ENCODE measurements around the gene ACSL3. TPM values are rescaled to one million over a fixed set of nuclear protein-coding genes. Genes with fewer than 3 reads are reported as not detected.
"Not testable (repeated sequence)": the region's sequence is repeated elsewhere in the genome, so short reads cannot be mapped to it uniquely, and the experiment has no call there.

The ACSL3 gene
- polyA plus RNA-seq, 1 experiment: 88.9 TPM

DNA sequence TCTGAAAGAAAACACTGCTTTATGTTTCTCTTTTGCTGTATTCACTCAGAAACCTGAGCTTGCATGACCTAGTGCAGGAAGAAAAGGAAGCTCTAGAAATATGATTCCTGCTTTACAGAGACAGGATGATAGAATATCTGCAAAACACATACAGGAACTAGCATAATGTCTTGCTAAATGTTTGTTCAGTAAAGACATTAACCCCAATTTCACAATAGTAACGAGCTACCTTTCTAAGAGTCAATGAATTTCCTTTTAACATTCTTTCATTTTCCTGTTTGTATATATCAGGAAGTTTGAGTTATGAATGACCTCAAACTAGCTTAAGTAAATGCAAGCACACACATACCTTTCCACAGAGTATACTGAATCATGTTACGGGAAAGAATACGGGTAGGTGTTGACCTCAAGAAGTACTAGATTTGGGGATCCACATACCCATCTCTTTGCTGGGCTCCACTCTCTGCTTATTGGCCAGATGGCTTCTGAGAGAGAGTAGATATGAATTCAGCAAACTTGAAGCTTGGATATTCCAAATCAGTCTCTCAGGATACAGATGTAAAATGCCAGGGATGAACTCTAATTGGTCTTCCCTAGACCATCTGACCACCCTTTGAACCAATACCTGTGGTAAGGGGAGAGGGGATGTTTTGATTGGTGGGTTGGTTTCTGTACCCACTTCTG lies 18.2 kb upstream of the ACSL3 start:
- no peak for DNase-seq (ENCODE audit: low read depth, low spot score)
- Histone ChIP-seq H3K27ac (ENCODE audit: low read depth, low read length) (peak overlapping the region; percentile 54), H3K4me3 (ENCODE audit: low read depth, low read length) (no peak overlapping the region), H3K27me3 (ENCODE audit: control insufficient read depth, insufficient read depth, low read length) (no peaks in the 10 kb centered on the region), H3K9me3 (ENCODE audit: control insufficient read depth, insufficient read depth, low read length) (no peaks in the 10 kb centered on the region)
- POLR2A ChIA-PET: interaction anchor here (0.8 kb wide), 1 partner anchor 133 kb away, joined by 5 read pairs; no protein-coding TSS in a partner anchor
- TF ChIP-seq, protein P1, sequence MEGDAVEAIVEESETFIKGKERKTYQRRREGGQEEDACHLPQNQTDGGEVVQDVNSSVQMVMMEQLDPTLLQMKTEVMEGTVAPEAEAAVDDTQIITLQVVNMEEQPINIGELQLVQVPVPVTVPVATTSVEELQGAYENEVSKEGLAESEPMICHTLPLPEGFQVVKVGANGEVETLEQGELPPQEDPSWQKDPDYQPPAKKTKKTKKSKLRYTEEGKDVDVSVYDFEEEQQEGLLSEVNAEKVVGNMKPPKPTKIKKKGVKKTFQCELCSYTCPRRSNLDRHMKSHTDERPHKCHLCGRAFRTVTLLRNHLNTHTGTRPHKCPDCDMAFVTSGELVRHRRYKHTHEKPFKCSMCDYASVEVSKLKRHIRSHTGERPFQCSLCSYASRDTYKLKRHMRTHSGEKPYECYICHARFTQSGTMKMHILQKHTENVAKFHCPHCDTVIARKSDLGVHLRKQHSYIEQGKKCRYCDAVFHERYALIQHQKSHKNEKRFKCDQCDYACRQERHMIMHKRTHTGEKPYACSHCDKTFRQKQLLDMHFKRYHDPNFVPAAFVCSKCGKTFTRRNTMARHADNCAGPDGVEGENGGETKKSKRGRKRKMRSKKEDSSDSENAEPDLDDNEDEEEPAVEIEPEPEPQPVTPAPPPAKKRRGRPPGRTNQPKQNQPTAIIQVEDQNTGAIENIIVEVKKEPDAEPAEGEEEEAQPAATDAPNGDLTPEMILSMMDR (IDR thresholded peaks at IDR 0.05; ENCODE audit: low read depth, low read length): no peak
- CTCF ChIA-PET: interaction anchor here (0.5 to 3.5 kb wide), 6 partner anchors 45 to 152 kb away, joined by 3 to 13 read pairs (median 4); no protein-coding TSS in a partner anchor

GRCh38 chr2:222844323-222844722 lies 16.5 kb upstream of the ACSL3 start:
- TF ChIP-seq, protein P1 (IDR thresholded peaks at IDR 0.05; ENCODE audit: low read depth, low read length): no peak
- H3K9me3 ChIP-seq (ENCODE audit: control insufficient read depth, insufficient read depth, low read length): no peaks in the 10 kb centered on the region; the same call in 1 of the 2 replicates
- ChIA-PET CTCF (interaction anchor here (0.8 to 3.5 kb wide), 5 partner anchors 18 to 137 kb away, joined by 3 to 13 read pairs (median 4); no protein-coding TSS in a partner anchor), POLR2A (interaction anchor here (0.7 to 1.1 kb wide), 3 partner anchors 16 to 72 kb away, joined by 9 to 10 read pairs (median 9); partner anchors contain the start of gene ACSL3)
- peak overlapping the region; percentile 82 for H3K27ac ChIP-seq (ENCODE audit: low read depth, low read length)
- no peaks in the 10 kb centered on the region for H3K27me3 ChIP-seq (ENCODE audit: control insufficient read depth, insufficient read depth, low read length)
- H3K4me3 ChIP-seq (ENCODE audit: low read depth, low read length): peak overlapping the region; percentile 14; the same call in 1 of the 2 replicates
- peak; percentile 58 for DNase-seq (ENCODE audit: low read depth, low spot score)

DNA sequence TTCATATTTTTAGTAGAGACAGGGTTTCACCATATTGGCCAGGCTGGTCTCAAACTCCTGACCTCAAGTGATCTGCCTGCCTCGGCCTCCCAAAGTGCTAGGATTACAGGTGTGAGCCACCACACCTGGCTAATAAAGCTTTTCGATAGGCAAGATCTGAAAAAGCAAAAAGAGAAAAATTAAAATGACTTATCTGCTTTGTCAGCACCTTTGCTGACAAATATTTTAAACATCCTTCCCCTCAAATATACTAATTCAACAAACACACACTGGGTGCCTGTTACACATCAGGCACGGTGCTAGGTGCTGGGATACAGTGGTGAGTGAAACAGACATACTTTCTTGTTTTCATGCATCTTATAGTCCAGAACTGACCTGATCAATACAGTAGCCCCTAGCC lies 15.5 kb upstream of the ACSL3 start:
- H3K27ac ChIP-seq (ENCODE audit: low read depth, low read length); H3K9me3 ChIP-seq (ENCODE audit: control insufficient read depth, insufficient read depth, low read length); H3K27me3 ChIP-seq (ENCODE audit: control insufficient read depth, insufficient read depth, low read length); POLR2A ChIA-PET; DNase-seq (ENCODE audit: low read depth, low spot score); H3K4me3 ChIP-seq (ENCODE audit: low read depth, low read length): not testable (repeated sequence)
- CTCF ChIA-PET: interaction anchor here (3.5 kb wide), 1 partner anchor 48 kb away, joined by 13 read pairs; no protein-coding TSS in a partner anchor

- ChIA-PET POLR2A (no interaction called here), CTCF (no interaction called here)
- TF ChIP-seq, protein P1 (IDR thresholded peaks at IDR 0.05; ENCODE audit: low read depth, low read length): no peak
- H3K4me3 ChIP-seq (ENCODE audit: low read depth, low read length): no peak overlapping the region
- H3K27me3 ChIP-seq (ENCODE audit: control insufficient read depth, insufficient read depth, low read length): no peaks in the 10 kb centered on the region
- no peaks in the 10 kb centered on the region; the same call in 1 of the 2 replicates for H3K9me3 ChIP-seq (ENCODE audit: control insufficient read depth, insufficient read depth, low read length)
- no peak for DNase-seq (ENCODE audit: low read depth, low spot score)
- H3K27ac ChIP-seq (ENCODE audit: low read depth, low read length): no peak overlapping the region
Observed at GRCh38 chr2:222846003-222846402, 14.8 kb upstream of the ACSL3 start.

- H3K27ac ChIP-seq (ENCODE audit: low read depth, low read length); H3K27me3 ChIP-seq (ENCODE audit: control insufficient read depth, insufficient read depth, low read length); POLR2A ChIA-PET; DNase-seq (ENCODE audit: low read depth, low spot score); H3K9me3 ChIP-seq (ENCODE audit: control insufficient read depth, insufficient read depth, low read length); H3K4me3 ChIP-seq (ENCODE audit: low read depth, low read length): not testable (repeated sequence)
- CTCF ChIA-PET: interaction anchor here (1.1 kb wide), 1 partner anchor 139 kb away, joined by 3 read pairs; no protein-coding TSS in a partner anchor
Observed at GRCh38 chr2:222848031-222848430, 12.8 kb upstream of the ACSL3 start.

DNA sequence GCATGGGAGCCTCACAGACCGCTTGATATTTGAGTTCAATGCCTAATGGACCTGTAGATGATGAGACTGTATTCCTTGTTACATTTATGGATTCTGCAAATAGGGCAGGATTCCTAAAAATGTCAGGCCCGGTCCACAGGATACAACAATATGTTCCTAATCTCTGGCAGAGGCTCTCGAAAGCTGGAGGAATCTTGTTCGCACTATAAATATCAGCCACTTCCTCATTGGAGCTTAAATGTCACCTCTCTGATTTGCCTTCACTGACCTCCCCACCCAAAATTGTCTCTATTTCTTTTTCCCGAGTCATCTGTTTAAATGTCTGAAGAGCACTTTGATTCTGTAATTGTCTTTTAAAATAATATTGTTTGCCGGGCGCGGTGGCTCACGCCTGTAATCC lies 12.0 kb upstream of the ACSL3 start:
- Histone ChIP-seq H3K27me3 (ENCODE audit: control insufficient read depth, insufficient read depth, low read length) (no peaks in the 10 kb centered on the region), H3K27ac (ENCODE audit: low read depth, low read length) (no peak overlapping the region), H3K4me3 (ENCODE audit: low read depth, low read length) (no peak overlapping the region), H3K9me3 (ENCODE audit: control insufficient read depth, insufficient read depth, low read length) (no peaks in the 10 kb centered on the region; the same call in 1 of the 2 replicates)
- CTCF ChIA-PET: interaction anchor here (1.1 kb wide), 1 partner anchor 140 kb away, joined by 3 read pairs; no protein-coding TSS in a partner anchor
- POLR2A ChIA-PET: no interaction called here
- DNase-seq (ENCODE audit: low read depth, low spot score): no peak
- TF ChIP-seq, protein P1 (IDR thresholded peaks at IDR 0.05; ENCODE audit: low read depth, low read length): no peak

All from AG04450 (cell line).